ENCODE results near the gene LRRC7. TPM values are rescaled to one million over a fixed set of nuclear protein-coding genes. Genes with fewer than 3 reads are reported as not detected.

Gene LRRC7
- total and polyA plus RNA-seq, 2 of the 8 experiments (the other 6 are each of a cell fraction or from before 2014, with no cell fraction given), result 0.03 to 0.17 TPM

DNA sequence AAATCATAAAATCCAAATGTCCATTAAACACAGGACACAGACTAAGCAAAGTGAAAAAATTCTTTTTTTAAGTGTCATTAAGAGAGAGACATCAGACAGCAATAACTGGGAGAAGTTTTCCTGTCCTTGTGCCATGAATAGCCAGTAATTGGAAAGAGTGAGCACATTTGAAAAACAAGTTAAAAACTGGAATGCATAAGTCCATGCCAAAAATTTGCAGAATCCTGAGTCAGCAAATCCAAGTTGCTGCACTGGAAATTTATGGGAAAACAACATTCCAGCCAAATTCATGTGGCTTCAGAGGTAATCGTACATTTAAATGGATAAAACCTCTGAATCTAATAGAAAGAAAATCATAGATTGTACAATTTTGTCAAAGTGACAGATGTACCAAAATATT, 346.3 kb downstream of the LRRC7 start:
- Histone ChIP-seq H3K23ac (ENCODE audit: insufficient read length) (no peak overlapping the region), H3K18ac (ENCODE audit: extremely low read depth, low read length) (no peak overlapping the region), H3K9me3 (ENCODE audit: insufficient read depth in 2 of 2, low read depth in 1 of 2, low read length in 1 of 2) (peaks cover 0 to 6% of the 10 kb centered on the region in 2 experiments; a peak in 1 of 4 replicates), H3K36me3 (ENCODE audit: control insufficient read depth in 2 of 4, insufficient read depth in 4 of 4, low read length in 3 of 4) (no peaks in the 10 kb centered on the region), H4K5ac (ENCODE audit: insufficient read length, low read depth, low read length) (no peak overlapping the region), H3K79me1 (ENCODE audit: low read depth, low read length) (no peaks in the 10 kb centered on the region), H2AFZ (ENCODE audit: low read length) (no peak overlapping the region), H2BK120ac (replicated peaks; ENCODE audit: low read depth, low read length) (no peak overlapping the region), H2AK5ac (ENCODE audit: low read depth, low read length) (no peak overlapping the region), H2BK20ac (ENCODE audit: low read length) (no peak overlapping the region), H3K27me3 (replicated peaks in 1 of 4; ENCODE audit: control insufficient read depth in 3 of 4, extremely low read depth in 1 of 4, insufficient read depth in 3 of 4, low read length in 3 of 4) (no peaks in the 10 kb centered on the region), H3K79me2 (ENCODE audit: control insufficient read depth in 1 of 2, insufficient read depth in 2 of 2, low read length in 2 of 2) (no peaks in the 10 kb centered on the region), H4K8ac (ENCODE audit: extremely low read depth, insufficient read depth, low read length) (no peak overlapping the region), H3K9ac (replicated peaks in 1 of 4; ENCODE audit: extremely low read depth in 1 of 4, low read depth in 3 of 4, low read length in 3 of 4) (no peak overlapping the region), H3K4me1 (replicated peaks in 1 of 4; ENCODE audit: control insufficient read depth in 3 of 4, insufficient read depth in 4 of 4, low read length in 3 of 4) (no peaks in the 10 kb centered on the region), H2BK15ac (ENCODE audit: low read length) (no peak overlapping the region), H3K56ac (replicated peaks; ENCODE audit: insufficient read length, low read depth, low read length) (no peak overlapping the region), H2BK5ac (ENCODE audit: low read depth, low read length) (no peak overlapping the region), H4K20me1 (replicated peaks in 1 of 2; ENCODE audit: control insufficient read depth in 1 of 2, insufficient read depth in 2 of 2, low read length in 2 of 2) (no peaks in the 10 kb centered on the region), H3K23me2 (ENCODE audit: low read depth, low read length) (no peaks in the 10 kb centered on the region), H2BK12ac (ENCODE audit: low read depth, low read length) (no peak overlapping the region), H3K4me3 (ENCODE audit: extremely low read depth in 1 of 4, insufficient read depth in 2 of 4, low read depth in 3 of 4, low read length in 4 of 4) (no peak overlapping the region), H4K91ac (replicated peaks; ENCODE audit: insufficient read length, low read length) (no peak overlapping the region), H3K4me2 (ENCODE audit: insufficient read depth in 1 of 2, low read depth in 2 of 2, low read length in 2 of 2) (no peak overlapping the region), H3K14ac (ENCODE audit: insufficient read length) (no peak overlapping the region), H3K4ac (replicated peaks; ENCODE audit: insufficient read length, low read depth, low read length) (no peak overlapping the region), H3K27ac (ENCODE audit: low read depth, low read length) (no peak overlapping the region)
- ChIA-PET POLR2A (ENCODE audit: partially characterized antibody) (no interaction called here), CTCF (ENCODE audit: partially characterized antibody) (no interaction called here)
- peak; percentile 48; the same call in 1 of the 2 replicates for TF ChIP-seq MAFK (IDR thresholded peaks at IDR 0.05; ENCODE audit: low read depth, low read length)
- TF ChIP-seq FOSL1 (IDR thresholded peaks at IDR 0.05; ENCODE audit: insufficient read depth, low read depth, low read length), result no peak
- no peak for DNase-seq (ENCODE audit: low read depth in 1 of 2, low spot score in 2 of 2)
- WGBS, 2 experiments (ENCODE audit: extremely low coverage in 1 of 2, insufficient coverage in 1 of 2, insufficient read length in 1 of 2, insufficient replicate concordance in 2 of 2, low coverage in 1 of 2, low lambda C conversion rate in 2 of 2, missing lambda C conversion rate in 1 of 2), result 96% methylated on average over 1 of the region's 1 CpG; no CpG with 5 or more reads in 1 of the 2 experiments
- no peak for FAIRE-seq
